DOHH2 (cell line): ENCODE data around the gene CD52.

Experiments used
- CTCF ChIP-seq: fragments of 200-600 bp; sonication (generic); IDR thresholded peaks from one replicate; pipeline ENCODE4 v1.5.1; 2014; ENCODE audit warnings: antibody characterized with exemption, mild to moderate bottlenecking, low read depth, low read length; ENCODE audit not compliant: poor library complexity, severe bottlenecking
- EZH2phosphoT487 ChIP-seq: fragments of 200-600 bp; sonication (generic); IDR thresholded peaks from 2 replicates; pipeline ENCODE4 v1.6.1; 2017; ENCODE audit warnings: borderline replicate concordance, mild to moderate bottlenecking, antibody characterized with exemption, low read length, moderate library complexity, mixed read lengths

GRCh38 chr1:26287033-26287711 lies 30.6 kb upstream of the CD52 start:
- TF ChIP-seq CTCF (no peak), EZH2phosphoT487 (no peak)
